ENCODE measurements around the gene CPSF4L.

DNA sequence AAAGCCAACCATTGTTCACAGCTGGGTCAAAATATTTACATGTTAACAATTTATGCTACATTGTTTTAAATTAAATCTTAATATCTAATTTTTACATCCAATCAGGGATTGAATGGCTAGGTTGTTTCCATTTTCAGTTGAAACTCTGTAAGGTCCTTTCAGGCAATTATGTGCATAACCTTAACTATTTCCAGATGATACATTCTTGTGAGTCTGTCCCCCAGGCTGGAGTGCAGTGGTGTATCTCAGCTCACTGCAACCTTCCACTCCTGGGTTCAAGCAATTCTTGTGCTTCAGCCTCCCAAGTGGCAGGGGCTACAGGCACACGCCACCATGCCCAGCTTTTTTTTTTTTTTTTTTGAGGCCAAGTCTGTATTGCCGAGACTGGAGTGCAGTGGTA, 39.7 kb upstream of the CPSF4L start:
- TF ChIP-seq, protein P1, sequence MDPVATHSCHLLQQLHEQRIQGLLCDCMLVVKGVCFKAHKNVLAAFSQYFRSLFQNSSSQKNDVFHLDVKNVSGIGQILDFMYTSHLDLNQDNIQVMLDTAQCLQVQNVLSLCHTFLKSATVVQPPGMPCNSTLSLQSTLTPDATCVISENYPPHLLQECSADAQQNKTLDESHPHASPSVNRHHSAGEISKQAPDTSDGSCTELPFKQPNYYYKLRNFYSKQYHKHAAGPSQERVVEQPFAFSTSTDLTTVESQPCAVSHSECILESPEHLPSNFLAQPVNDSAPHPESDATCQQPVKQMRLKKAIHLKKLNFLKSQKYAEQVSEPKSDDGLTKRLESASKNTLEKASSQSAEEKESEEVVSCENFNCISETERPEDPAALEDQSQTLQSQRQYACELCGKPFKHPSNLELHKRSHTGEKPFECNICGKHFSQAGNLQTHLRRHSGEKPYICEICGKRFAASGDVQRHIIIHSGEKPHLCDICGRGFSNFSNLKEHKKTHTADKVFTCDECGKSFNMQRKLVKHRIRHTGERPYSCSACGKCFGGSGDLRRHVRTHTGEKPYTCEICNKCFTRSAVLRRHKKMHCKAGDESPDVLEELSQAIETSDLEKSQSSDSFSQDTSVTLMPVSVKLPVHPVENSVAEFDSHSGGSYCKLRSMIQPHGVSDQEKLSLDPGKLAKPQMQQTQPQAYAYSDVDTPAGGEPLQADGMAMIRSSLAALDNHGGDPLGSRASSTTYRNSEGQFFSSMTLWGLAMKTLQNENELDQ (tag by site-specific recombination; IDR thresholded peaks at IDR 0.05; ENCODE audit: low read depth) = no peak
- TF ChIP-seq GFI1B (tag by site-specific recombination; IDR thresholded peaks at IDR 0.05) (no peak), ZNF529 (tag by site-specific recombination; IDR thresholded peaks at IDR 0.05; ENCODE audit: insufficient replicate concordance) (no peak), ZBTB21 (tag by site-specific recombination; IDR thresholded peaks at IDR 0.05) (no peak), ZNF423 (tag by site-specific recombination; IDR thresholded peaks at IDR 0.05) (no peak), RBAK (tag by site-specific recombination; IDR thresholded peaks at IDR 0.05) (no peak), ZNF184 (tag by site-specific recombination; IDR thresholded peaks at IDR 0.05) (no peak), ZNF133 (tag by site-specific recombination; IDR thresholded peaks at IDR 0.05) (no peak), ZNF660 (tag by site-specific recombination; IDR thresholded peaks at IDR 0.05) (no peak), EGR2 (tag by site-specific recombination; IDR thresholded peaks at IDR 0.05; ENCODE audit: low read depth) (no peak), ZNF792 (tag by site-specific recombination; IDR thresholded peaks at IDR 0.05) (no peak), ZNF335 (tag by site-specific recombination; conservative IDR thresholded peaks at IDR 0.05) (no peak), ZNF121 (tag by site-specific recombination; IDR thresholded peaks at IDR 0.05) (no peak)
- TF ChIP-seq, protein P2, sequence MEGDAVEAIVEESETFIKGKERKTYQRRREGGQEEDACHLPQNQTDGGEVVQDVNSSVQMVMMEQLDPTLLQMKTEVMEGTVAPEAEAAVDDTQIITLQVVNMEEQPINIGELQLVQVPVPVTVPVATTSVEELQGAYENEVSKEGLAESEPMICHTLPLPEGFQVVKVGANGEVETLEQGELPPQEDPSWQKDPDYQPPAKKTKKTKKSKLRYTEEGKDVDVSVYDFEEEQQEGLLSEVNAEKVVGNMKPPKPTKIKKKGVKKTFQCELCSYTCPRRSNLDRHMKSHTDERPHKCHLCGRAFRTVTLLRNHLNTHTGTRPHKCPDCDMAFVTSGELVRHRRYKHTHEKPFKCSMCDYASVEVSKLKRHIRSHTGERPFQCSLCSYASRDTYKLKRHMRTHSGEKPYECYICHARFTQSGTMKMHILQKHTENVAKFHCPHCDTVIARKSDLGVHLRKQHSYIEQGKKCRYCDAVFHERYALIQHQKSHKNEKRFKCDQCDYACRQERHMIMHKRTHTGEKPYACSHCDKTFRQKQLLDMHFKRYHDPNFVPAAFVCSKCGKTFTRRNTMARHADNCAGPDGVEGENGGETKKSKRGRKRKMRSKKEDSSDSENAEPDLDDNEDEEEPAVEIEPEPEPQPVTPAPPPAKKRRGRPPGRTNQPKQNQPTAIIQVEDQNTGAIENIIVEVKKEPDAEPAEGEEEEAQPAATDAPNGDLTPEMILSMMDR (tag by site-specific recombination; IDR thresholded peaks at IDR 0.05) = no peak
